ENCODE measurements around the gene EPO.
A peak's percentile ranks its signal among the peaks of the same experiment; 100 is the strongest.

EPO gene

DNA sequence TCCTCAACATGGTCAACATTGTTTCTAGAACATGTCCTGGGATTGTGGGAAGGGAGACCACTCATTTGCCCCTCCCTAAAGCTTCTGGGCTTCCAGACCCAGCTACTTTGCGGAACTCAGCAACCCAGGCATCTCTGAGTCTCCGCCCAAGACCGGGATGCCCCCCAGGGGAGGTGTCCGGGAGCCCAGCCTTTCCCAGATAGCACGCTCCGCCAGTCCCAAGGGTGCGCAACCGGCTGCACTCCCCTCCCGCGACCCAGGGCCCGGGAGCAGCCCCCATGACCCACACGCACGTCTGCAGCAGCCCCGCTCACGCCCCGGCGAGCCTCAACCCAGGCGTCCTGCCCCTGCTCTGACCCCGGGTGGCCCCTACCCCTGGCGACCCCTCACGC lies at the start of gene EPO:
EPO (plus strand) TSS at position 190 of the 392 bp plus-strand sequence. CDS start 513 bp downstream, outside the sequence.
- no peaks in the 10 kb centered on the region for H3K9me3 ChIP-seq (replicated peaks; ENCODE audit: insufficient read depth, low read length)
- H3K36me3 ChIP-seq (replicated peaks; ENCODE audit: insufficient read depth, low read length): no peaks in the 10 kb centered on the region
- H3K79me2 ChIP-seq (ENCODE audit: low read length): no peaks in the 10 kb centered on the region
- no peak within 1 kb of the TSS for H3K27ac ChIP-seq (ENCODE audit: low read length)
- H3K9me2 ChIP-seq (replicated peaks; ENCODE audit: insufficient read depth, low read length): no peaks in the 10 kb centered on the region
- H4K20me1 ChIP-seq (ENCODE audit: insufficient read depth, low read length): no peaks in the 10 kb centered on the region
- H3K4me2 ChIP-seq (ENCODE audit: low read depth, low read length): no peak within 1 kb of the TSS
- H2AFZ ChIP-seq (ENCODE audit: low read length): no peak within 1 kb of the TSS
- H3K27me3 ChIP-seq (replicated peaks; ENCODE audit: insufficient read depth, low read length): peaks cover 86% of the 10 kb centered on the region
- DNase-seq: no peak
- H3K9ac ChIP-seq (ENCODE audit: low read length): no peak within 1 kb of the TSS
- no peaks in the 10 kb centered on the region for H3F3A ChIP-seq (ENCODE audit: insufficient read depth, low read length)
- H3K4me3 ChIP-seq (ENCODE audit: low read length): no peak within 1 kb of the TSS
- TF ChIP-seq EZH2phosphoT487 (IDR thresholded peaks at IDR 0.05; ENCODE audit: low read length) (no peak), CTCF (IDR thresholded peaks at IDR 0.05; ENCODE audit: low read length) (no peak), EZH2 (optimal IDR thresholded peaks at IDR 0.05; ENCODE audit: low read depth, low read length) (no peak)
- H3K4me1 ChIP-seq (ENCODE audit: low read length): no peaks in the 10 kb centered on the region

DNA sequence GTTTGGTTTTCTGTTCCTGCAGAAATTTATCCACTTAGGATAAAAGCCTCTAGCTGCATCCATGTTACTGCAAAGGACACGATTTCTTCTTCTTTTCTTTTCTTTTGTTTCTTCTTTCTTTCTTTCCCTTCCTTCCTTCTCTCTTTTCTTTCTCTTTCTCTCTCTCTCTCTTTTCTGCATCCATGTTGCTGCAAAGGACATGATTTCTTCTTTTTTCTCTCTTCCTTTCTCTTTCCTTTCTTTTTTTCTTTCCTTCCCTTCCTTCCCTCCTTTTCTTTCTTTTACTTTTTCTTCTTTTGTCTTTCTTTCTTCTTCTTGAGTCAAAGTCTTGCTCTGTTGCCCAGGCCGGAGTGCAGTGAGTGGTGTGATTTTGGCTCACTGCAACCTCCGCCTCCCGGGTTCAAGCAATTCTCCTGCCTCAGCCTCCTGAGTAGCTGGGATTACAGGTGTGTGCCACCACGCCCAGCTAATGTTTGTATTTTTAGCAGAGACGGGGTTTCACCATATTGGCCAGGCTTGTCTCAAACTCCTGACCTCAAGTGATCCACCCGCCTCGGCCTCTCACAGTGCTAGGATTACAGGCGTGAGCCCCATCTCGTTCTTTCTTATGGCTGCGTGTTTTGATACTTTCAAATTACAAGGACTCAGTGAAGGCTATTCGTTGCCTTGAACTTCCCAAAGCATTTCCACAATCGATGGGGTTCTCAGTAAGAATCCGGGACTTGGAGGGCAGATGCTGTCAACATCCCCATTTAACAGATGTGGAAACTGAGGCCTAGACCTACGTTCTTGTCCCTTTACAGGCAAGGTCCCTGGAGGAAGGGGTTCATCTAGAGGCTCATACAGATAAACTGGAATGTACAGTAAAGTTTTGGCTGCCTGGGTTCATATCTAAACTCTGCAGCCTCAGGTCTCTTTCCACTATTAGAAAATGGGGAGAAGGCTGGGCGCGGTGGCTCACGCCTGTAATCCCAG lies 48.6 kb upstream of the EPO start:
- no peak overlapping the region for H3K4me2 ChIP-seq (ENCODE audit: low read depth, low read length)

DNA sequence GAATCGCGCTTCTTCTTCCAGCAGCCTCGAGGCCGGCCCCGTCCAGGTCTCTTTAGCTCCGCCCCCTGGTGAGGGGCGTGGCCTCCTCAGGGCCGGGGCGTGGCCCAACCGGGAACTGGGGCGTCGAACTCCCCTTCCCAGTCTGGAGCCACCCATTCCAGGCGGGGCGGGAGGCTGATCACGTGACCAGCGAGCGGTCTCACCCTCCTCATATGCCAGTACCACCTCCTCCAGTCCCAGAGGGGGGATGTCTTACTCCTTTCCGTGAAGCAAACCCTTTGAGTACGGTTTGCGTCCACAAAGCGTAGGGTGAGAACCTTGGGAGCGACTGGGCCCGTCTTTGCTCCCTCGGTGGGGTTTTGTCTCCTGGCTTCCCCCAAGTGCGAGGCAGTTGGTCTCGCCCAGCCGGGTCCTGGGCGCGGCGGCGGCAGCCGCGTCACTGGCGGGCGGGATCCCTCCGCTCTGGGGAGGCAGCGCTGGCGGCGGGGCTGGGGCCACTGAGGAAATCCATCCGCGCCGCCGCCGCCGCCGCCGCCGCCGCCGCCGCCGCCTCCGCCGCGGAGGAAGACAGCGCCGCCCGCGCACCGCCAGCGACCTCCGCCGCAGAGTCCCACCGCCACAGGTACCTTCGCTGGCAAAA lies 46.8 kb upstream of the EPO start, which contains the start of gene GNB2:
GNB2 (plus strand) TSS at position 439 of the 640 bp plus-strand sequence. CDS start 2,526 bp downstream, outside the sequence.
- Histone ChIP-seq H3K4me2 (ENCODE audit: low read depth, low read length) (peak within 1 kb of the TSS; percentile 91), H3K9ac (ENCODE audit: low read length) (peak within 1 kb of the TSS; percentile 95), H3K9me2 (replicated peaks; ENCODE audit: insufficient read depth, low read length) (no peaks in the 10 kb centered on the region), H3K27me3 (replicated peaks; ENCODE audit: insufficient read depth, low read length) (peaks cover 36% of the 10 kb centered on the region), H3K27ac (ENCODE audit: low read length) (peak within 1 kb of the TSS; percentile 95), H2AFZ (ENCODE audit: low read length) (peak within 1 kb of the TSS; percentile 89), H3F3A (ENCODE audit: insufficient read depth, low read length) (no peaks in the 10 kb centered on the region), H3K4me1 (ENCODE audit: low read length) (no peaks in the 10 kb centered on the region), H3K9me3 (replicated peaks; ENCODE audit: insufficient read depth, low read length) (no peaks in the 10 kb centered on the region), H3K4me3 (ENCODE audit: low read length) (peak within 1 kb of the TSS; percentile 82), H3K79me2 (ENCODE audit: low read length) (peaks cover 46% of the 10 kb centered on the region), H4K20me1 (ENCODE audit: insufficient read depth, low read length) (no peaks in the 10 kb centered on the region), H3K36me3 (replicated peaks; ENCODE audit: insufficient read depth, low read length) (no peaks in the 10 kb centered on the region)
- DNase-seq: peak; percentile 96
- TF ChIP-seq EZH2 (optimal IDR thresholded peaks at IDR 0.05; ENCODE audit: low read depth, low read length) (no peak), CTCF (IDR thresholded peaks at IDR 0.05; ENCODE audit: low read length) (no peak), EZH2phosphoT487 (IDR thresholded peaks at IDR 0.05; ENCODE audit: low read length) (no peak)

More for the DNA sequence above, 48.6 kb upstream of the EPO start:
- H3K27me3 ChIP-seq (replicated peaks; ENCODE audit: insufficient read depth, low read length): peaks cover 52% of the 10 kb centered on the region
- no peaks in the 10 kb centered on the region for H3K9me3 ChIP-seq (replicated peaks; ENCODE audit: insufficient read depth, low read length)
- H2AFZ ChIP-seq (ENCODE audit: low read length): no peak overlapping the region
- DNase-seq: no peak
- H3K4me3 ChIP-seq (ENCODE audit: low read length): no peak overlapping the region
- no peak for TF ChIP-seq CTCF (IDR thresholded peaks at IDR 0.05; ENCODE audit: low read length)
- TF ChIP-seq EZH2phosphoT487 (IDR thresholded peaks at IDR 0.05; ENCODE audit: low read length): no peak
- no peak for TF ChIP-seq EZH2 (optimal IDR thresholded peaks at IDR 0.05; ENCODE audit: low read depth, low read length)
- no peaks in the 10 kb centered on the region for H3K9me2 ChIP-seq (replicated peaks; ENCODE audit: insufficient read depth, low read length)
- H3K79me2 ChIP-seq (ENCODE audit: low read length): peaks cover 28% of the 10 kb centered on the region
- H4K20me1 ChIP-seq (ENCODE audit: insufficient read depth, low read length): no peaks in the 10 kb centered on the region
- no peak overlapping the region for H3K9ac ChIP-seq (ENCODE audit: low read length)
- H3K36me3 ChIP-seq (replicated peaks; ENCODE audit: insufficient read depth, low read length): no peaks in the 10 kb centered on the region
- H3K4me1 ChIP-seq (ENCODE audit: low read length): no peaks in the 10 kb centered on the region
- H3F3A ChIP-seq (ENCODE audit: insufficient read depth, low read length): no peaks in the 10 kb centered on the region
- no peak overlapping the region for H3K27ac ChIP-seq (ENCODE audit: low read length)
